WTC11 (cell line): ENCODE measurements around the gene NAGLU.

Experiments
- ATF3 ChIP-seq: sonication (generic); formaldehyde crosslinking; conservative IDR thresholded peaks from 2 replicates; pipeline ENCODE4 v1.8.1; 2022; ENCODE audit warnings: mild to moderate bottlenecking, missing genetic modification reagents
- ATF6 ChIP-seq: sonication (generic); formaldehyde crosslinking; IDR thresholded peaks from 2 replicates; pipeline ENCODE4 v1.8.1; 2023; ENCODE audit warnings: mild to moderate bottlenecking, missing genetic modification reagents
- CREB1 ChIP-seq: sonication (generic); formaldehyde crosslinking; IDR thresholded peaks from 2 replicates; pipeline ENCODE4 v1.8.0; 2023; ENCODE audit warnings: mild to moderate bottlenecking, missing genetic modification reagents
- CTCF ChIP-seq: fragments of 200-600 bp; IDR thresholded peaks from 2 replicates; pipeline ENCODE4 v1.8.0; 2022; ENCODE audit warnings: antibody characterized with exemption
- KAT7 ChIP-seq: sonication (generic); formaldehyde crosslinking; IDR thresholded peaks from 2 replicates; pipeline ENCODE4 v1.8.1; 2023; ENCODE audit warnings: missing genetic modification reagents, mild to moderate bottlenecking, borderline replicate concordance
- NR2C2 ChIP-seq: sonication (generic); formaldehyde crosslinking; IDR thresholded peaks from 2 replicates; pipeline ENCODE4 v1.8.0; 2022; ENCODE audit warnings: mild to moderate bottlenecking, missing genetic modification reagents
- PRDM15 ChIP-seq: sonication (generic); formaldehyde crosslinking; IDR thresholded peaks from 2 replicates; pipeline ENCODE4 v1.8.0; 2022; ENCODE audit warnings: missing genetic modification reagents
- PREB ChIP-seq: sonication (generic); formaldehyde crosslinking; IDR thresholded peaks from 2 replicates; pipeline ENCODE4 v1.8.1; 2022; ENCODE audit warnings: mild to moderate bottlenecking, missing genetic modification reagents, moderate library complexity, borderline replicate concordance
- SMAD3 ChIP-seq: sonication (generic); formaldehyde crosslinking; IDR thresholded peaks from 2 replicates; pipeline ENCODE4 v1.8.0; 2022; ENCODE audit warnings: missing genetic modification reagents, mild to moderate bottlenecking, borderline replicate concordance
- SP1 ChIP-seq: sonication (generic); formaldehyde crosslinking; conservative IDR thresholded peaks from 2 replicates; pipeline ENCODE4 v1.8.1; 2022; ENCODE audit warnings: missing genetic modification reagents
- ZBTB21 ChIP-seq: sonication (generic); formaldehyde crosslinking; IDR thresholded peaks from 2 replicates; pipeline ENCODE4 v1.8.1; 2023; ENCODE audit warnings: mild to moderate bottlenecking, missing genetic modification reagents, borderline replicate concordance
- ZNF281 ChIP-seq: sonication (generic); formaldehyde crosslinking; IDR thresholded peaks from 2 replicates; pipeline ENCODE4 v1.8.0; 2023; ENCODE audit warnings: mild to moderate bottlenecking, missing genetic modification reagents
- ZSCAN18 ChIP-seq: fragments of 250-450 bp; sonication (Bioruptor Pico); IDR thresholded peaks from 2 replicates; pipeline ENCODE4 v2.1.2; 2022; ENCODE audit warnings: mild to moderate bottlenecking, moderate library complexity

GRCh38 chr17:42585353-42585752 is 49.3 kb downstream of the NAGLU start:
- TF ChIP-seq CTCF (no peak), ZNF281 (CRISPR knock-in tag) (no peak), PRDM15 (CRISPR knock-in tag) (no peak), KAT7 (CRISPR knock-in tag) (no peak), SMAD3 (CRISPR knock-in tag) (no peak), ZSCAN18 (CRISPR knock-in tag) (no peak), ZBTB21 (CRISPR knock-in tag) (no peak), NR2C2 (no peak), SP1 (CRISPR knock-in tag) (no peak), ATF3 (CRISPR knock-in tag) (no peak), ATF6 (CRISPR knock-in tag) (no peak), PREB (no peak), CREB1 (CRISPR knock-in tag) (no peak)
